HG03060 (cell line): ENCODE results near the gene MEGF11.

Experiments used
- ATAC-seq: cut with Tn5 transposase; IDR thresholded peaks from one replicate; pipeline ENCODE4 v1.9.1; 2021; ENCODE audit warnings: low read depth, moderate number of reproducible peaks; ENCODE audit not compliant: unreplicated experiment

MEGF11 gene

DNA sequence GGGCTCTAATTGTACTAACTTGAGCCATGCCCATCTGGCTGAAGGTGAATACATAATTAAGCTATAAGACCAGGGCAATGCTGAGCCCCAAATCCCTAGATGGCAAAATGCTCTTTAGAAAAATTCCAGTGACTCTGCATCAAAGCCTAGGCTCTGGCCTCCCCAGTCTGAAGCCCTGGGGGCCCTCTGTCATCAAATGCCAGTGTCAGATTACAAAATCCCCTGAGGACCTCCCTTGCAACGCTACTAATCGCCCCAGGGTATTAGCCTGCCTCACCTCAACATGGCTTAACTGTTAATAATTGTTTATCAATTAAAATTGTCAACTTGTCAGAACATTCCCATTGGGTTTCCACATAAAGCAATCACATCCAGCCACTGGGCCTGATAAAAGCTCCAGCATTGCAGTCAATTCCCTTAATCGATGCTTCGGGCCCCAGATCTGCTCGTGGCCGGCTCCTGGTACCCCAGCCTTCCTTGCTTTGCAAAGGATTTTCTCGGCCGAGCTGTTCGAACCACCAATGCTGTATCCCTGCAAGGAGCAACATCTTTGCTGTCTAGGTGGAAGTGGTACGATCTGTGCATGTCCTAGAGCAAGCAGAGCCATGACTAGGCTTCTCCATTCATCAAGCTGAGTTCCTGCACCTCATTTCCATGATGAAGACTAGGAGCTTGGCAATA lies 151.7 kb downstream of the MEGF11 start:
- ATAC-seq, result no peak

DNA sequence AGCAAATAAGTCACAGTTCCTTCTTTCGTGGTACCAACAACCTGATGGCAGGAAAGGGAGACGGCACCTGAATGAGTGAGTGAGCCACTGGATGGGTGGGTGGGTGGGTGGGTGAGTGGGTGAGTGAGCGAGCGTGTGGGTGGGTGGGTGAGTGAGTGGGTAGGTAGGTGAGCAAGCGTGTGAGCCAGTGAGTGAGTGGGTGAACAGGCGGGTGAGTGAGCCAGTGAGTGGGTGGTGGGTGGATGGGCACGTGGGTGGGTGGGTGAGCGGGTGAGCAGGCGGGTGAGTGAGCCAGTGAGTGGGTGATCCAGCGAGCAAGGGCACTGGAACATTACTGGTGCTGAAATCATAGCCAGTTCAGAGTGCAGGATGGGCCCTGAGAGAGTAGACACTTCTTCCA lies 152.8 kb downstream of the MEGF11 start:
- no peak for ATAC-seq

DNA sequence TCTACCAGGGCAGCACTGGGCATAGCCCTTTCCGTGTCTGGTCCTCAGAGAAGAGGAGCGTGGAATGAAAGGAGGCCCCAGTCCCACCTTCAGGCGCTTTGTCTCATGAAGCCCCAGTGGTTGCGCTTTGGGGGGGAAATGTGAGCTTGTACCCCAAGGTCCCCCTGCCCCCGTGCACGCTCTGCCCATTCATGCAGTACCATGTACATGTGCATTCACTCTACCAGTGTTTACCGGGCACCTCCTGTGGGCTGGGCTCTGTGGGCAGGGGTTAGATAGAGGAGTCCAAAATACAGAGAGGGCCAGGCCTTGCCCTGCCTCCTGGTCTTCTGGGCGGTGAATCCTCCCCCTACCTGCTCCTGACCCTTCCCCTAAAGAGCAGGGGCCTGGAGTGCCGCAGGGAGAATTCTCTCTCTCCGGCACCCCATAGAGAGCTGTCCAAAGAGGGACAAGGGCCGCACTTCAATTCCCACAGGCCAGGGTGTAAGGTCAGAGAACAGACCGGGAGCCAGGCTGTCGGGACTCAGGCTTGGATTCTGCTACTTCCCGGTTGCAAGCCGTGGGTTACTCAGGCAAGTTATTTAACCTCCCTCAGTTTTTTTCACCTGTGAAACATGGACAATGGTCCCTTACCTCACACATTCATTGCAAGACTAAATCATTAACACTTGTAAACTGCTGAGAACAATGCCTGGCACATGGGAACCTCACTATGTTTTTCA lies 153.4 kb downstream of the MEGF11 start:
- ATAC-seq, result no peak

DNA sequence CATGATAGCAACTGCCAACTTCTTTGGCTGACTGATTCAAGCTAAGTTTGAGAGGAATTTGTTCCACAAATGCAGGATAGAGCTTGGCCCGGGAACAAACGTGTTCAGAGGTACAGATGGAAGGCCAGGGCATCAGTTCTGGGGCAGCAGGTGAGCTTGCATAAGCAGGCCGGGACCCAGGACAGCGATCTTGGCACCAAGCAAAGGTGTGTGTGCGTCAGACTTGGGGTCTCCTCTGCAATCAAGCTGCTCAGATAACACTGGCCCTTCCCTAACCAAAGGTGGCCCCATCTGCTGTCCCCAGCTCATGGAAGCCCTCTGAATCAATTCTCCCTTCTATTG lies 155.6 kb downstream of the MEGF11 start:
- no peak for ATAC-seq

DNA sequence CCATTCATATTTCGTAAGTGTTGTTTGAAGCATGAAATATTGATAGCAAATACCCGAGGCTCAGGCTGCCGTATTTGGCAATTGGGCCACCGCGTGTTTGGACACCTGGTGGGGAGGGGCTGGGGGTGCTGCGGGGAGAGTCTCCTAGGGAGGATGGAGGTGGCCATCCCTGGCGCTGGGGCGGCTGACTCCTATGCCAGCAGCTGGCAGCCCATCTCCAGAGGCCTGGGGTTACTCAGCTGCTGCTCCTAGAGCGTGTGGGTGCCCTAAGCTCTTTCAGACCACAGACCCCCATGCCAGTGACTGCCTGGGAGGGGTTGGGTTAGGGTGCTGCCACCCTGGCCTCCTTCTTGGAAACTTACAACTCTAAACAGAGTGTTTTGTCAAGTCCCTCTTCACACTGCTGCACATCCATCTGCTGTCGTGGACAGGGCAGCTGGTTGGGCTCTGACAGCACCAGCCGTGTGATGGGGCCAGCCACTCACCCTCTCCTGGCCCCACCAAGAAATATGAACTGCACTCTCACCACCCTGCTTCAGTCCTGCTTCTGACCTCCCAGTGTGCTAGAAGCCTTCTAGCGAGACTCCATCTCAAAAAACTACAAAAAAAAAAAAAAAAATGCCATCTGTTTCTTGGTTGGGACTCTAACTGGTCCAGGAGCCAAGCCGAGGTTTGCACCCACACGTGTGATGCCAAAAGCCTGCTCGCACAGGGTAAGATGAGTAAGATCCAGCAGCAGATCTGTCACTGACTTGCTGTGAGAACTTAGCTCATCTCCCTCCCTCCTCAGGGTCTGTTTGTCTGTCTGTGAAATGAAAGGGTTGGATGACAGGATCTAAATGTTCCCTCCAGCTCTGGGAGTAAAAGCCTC lies 156.2 kb downstream of the MEGF11 start:
- ATAC-seq, result no peak

DNA sequence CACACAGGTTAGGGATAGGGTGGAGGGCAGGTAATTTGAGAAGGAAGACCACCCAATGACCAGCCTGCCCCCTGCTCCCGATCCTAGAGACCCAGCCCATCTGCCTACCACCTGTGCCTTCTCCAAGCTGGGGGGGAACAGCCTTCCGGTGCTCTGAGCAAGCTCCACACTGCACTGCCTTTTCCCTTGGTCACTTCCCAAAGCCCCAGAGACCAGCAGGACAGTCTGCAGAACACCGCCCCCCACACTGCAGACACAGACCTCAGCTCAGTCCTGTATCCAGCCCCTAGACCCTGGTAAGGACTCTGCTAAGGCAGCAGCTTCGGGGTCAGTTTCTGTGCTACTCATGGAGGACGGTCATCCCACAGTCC lies 156.9 kb downstream of the MEGF11 start:
- no peak for ATAC-seq

DNA sequence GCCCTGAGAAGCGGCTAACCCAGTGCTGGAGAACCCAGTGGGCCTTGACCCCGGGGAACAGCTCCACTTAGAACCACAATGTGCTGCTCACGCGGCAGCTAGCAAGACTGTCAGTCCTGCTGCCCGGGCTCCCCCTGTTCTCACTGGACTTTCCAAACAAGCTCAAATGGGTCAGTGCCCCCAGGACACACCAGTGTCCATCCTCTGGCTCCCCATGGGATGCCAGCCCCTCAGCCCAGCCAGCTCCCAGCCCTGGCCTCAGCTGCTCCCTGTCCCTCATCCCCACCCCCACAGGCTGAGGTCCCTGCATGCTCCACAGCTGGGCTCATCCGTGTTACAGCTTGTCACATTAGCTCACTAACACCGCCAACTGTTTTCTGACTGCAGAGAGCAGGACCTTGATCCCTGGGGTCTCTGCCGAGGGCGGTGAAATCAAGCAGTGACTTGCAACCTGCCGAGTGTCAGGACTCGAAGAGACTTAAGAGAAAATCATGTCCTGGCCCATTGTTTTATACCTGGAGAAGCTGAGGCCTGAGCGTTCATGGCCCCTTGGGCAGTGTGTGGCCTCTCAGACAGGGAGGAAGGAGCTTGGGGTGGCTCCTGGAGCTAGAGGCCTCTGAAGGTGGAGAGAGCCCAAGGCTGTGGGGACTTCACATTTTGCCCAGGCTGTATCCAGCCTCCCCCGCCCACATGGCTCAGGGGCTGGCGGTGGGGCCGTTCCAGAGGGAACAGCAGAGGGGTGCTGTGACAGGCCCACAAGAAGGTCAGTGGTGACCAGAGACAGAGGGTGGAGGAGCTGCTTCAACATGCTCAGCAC lies 157.5 kb downstream of the MEGF11 start:
- ATAC-seq, result no peak

DNA sequence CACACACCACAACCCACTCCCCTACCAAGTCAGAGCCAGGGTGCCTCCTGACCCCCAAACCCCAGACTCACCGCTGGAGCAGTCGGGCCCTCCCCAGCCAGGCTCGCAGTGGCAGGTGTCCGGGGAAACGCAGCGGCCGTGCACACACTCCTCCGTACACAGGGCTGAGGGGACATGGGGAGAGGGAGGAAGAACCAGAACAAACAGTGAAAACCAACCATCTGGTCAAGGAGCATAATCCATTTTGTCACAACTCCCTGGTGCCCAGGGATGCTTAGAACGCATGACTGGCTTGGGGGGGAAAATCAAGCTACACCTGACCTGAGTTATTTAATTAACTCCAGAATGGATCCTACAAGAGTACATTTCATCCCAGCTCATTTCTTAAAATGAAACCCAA lies 159.2 kb downstream of the MEGF11 start:
- ATAC-seq, result no peak

DNA sequence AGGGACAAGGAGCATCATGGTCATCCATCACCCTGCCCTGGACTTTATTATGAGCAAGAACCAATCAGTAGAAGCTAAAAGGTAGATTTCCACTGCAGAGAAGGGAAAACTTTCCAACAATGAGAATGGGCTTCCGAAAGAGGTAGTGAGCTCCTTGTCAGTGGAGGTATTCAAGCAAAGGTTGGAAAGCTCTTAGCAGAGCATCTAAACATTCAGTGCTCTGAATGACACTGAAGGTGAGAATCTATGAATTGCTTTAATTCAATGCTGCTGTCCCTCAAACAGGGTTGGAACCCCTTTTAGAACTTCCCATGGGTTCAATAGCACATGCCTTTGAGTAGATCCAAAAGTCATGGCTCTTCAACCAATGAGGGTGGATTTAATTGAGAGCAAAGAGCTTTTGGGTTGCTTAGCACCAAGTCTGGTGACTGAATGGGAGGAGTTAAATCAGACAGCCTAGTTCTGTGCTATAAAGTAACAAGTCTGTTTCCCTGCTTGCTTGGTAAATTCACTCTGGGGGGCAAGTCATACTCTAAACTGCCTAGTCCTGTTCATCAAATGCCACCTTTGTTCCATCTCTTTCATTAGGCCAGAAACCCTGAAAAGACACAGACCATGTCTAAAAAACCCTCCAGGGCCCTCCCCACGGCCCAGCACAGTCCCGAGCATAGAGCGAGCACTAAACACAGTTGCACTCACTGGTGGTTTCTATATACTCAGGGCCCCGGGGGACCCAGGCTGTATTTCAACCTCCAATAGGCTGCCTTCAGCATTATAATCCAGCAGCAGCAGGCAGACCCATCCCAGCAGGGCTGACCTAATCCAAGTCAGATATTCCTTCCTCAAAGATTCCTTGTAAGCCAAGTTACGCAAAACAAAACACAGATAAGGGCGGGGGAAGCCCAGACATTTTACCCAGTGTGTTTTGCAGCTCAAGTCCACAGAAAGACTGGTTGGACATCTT lies 161.2 kb downstream of the MEGF11 start:
- ATAC-seq, result no peak

DNA sequence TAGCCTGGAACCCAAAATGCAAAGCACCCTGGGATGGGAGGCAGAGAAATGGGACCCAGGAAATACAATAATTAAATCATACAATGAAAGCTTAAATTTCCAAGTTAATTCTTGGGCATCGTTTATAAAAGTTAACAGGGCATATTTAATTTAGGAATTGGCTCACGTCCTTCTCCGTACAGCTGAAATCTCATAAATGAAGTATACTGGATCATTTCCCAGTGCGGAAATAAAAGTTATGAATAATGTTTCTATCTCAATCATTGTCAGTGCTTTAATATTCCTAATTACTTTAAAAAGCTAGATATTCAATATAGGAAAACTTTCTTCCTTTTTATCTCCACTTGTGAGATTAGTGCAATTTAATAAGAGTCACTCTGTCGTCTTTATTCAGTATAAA lies 164.0 kb downstream of the MEGF11 start:
- ATAC-seq, result no peak

DNA sequence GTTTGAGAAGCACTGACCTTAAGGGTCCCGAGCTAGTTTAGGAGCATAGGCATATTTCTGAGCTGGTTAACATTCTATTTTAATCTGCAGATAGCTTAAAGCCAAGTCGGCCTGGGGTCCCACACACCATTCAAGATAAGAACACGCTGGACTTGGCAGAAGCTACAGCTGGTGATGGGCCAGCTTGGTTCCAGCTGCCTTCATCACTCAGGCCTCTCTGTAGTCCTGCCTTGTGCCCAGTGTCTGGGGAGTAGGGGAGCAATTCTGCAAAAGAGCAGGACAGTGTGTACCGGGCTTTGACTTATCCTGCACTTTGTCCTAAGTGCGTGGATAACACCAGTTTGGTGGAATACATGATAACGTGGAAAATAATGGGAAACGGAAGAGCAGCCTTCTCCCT lies 164.5 kb downstream of the MEGF11 start:
- ATAC-seq, result no peak

DNA sequence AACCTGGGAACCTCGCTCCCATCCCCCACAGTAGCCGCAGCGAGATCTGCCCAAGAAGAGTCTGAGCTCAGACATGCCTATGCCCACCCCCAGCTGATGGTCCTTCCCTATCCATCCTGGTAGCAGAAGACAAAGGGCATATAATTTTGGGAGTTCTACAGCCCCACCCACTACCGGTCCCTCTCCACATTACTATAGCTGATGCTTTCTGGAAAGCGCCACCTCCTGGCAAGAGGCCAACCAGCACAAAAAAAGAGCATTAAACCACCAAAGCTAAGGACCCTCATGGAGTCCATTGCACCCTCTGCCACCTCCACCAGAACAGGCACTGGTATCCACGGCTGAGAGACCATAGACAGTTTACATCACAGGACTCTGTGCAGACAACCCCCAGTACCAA lies 168.4 kb downstream of the MEGF11 start:
- ATAC-seq, result no peak

DNA sequence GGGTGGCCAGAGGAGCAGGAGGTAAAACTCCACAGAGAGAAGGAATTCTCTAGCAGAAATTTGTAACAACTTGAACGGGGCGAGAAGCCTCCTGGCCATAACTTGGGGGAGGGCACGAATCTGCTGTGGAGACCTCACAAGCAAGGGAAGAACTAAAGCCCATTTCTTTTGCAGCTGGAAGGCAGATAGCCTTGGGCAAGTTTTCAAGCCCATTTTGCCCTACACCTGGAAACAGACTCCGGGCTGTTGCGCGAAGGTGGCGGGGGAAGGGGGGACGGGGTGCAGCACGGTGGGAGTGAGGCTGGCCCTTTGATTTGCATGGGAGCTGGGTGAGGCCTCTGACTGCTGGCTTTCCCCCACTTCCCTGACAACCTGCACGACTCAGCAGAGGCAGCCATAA lies 168.8 kb downstream of the MEGF11 start:
- no peak for ATAC-seq

DNA sequence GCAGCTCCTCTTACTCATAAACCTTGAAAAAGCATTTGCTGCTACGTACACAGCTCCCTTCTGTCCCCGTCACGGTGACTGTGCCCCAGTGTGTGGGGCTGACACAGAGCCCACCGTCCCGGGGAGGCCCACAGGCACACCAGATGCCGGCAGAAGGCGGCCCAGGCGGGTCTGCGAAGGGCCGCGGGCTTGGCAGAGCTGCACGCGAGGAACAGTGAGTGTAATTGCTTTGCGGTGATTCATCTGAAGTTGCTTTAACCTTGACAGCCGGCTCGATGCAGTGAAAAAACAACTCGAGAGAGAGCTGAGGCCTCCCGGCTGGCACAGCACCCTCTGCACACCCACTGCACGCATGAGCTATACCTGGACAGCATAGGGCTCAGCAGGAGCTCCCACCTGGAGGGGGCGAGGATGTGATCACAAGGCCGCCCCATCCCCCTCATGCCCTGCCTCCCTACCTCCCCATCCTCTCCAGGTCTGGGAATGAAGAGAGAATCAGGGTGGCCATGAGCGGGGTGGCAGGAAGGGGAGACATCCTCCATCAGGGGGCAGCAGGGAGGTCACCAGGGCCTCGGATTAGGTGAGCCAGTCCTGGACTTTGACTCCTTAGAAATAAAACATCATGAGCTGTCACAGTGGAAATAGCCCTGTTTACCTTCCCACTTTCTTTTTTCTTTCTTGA lies 172.7 kb downstream of the MEGF11 start:
- no peak for ATAC-seq

DNA sequence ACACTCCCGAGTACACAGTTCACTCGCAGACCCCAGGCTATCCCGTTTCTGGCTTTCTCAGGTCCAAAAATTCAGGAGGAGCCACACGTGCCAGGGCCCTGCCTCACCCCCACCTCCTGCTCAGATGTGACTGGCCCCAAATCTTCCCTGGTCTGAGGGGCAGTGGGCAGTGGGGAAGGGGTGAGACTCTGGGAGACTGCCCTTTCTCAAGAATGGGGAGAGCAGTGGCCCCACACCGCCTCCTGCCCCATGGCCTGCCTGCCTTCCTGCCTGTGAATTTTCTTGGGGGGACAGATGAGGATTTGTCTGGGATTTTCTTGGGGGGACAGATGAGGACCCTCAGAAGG lies 174.6 kb downstream of the MEGF11 start:
- ATAC-seq, result no peak

DNA sequence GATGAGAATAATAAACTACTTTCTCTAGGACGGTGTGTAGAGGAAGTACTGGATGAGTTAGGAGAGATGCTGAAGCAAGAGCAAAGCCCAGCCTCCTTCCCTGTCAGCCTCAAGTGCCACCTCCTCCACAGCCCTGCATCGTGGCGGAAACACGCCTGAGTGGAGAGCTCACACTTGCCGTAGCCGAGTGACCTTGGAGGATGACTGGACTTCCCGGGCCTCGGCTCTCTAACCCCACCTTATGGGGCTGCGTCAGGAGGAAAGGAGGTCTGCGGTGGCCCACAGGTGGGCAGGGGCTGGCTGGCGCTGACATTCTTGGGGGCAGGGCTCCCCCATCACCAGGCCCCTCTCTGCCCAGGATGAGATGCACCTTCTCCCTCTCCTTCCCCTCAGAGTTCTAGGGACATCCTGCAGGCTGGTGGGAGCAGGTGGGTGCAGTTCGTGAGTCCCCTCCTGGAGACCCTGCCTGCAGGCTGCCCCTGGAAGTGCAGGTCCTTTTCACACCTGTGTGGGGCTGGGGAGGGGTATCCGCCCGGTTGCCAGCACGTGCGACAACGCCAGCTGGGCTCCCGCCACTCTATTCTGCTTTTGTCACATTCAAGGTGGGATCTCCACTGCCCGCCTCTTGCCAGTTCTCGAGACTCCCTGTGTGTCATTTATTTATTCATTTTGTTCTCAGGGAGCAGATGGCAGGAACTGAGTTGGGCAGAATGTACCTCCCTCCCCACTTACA lies 175.2 kb downstream of the MEGF11 start:
- no peak for ATAC-seq

DNA sequence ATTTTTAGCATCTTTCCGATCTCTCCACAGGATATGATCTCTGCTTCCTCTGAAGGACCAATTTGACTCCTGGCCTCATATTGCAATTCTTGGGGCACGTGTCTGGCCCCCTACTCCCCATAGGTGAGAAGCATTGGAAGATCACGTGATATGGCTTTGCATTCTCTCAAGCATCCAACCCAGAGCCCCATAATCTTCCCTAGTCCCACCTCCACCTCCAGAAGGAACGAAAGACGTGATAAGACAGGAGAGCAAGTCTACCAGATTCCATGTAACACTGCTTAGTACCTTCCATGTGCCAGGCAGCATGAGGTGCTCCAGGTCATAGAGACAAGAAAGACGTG lies 176.3 kb downstream of the MEGF11 start:
- ATAC-seq, result no peak

DNA sequence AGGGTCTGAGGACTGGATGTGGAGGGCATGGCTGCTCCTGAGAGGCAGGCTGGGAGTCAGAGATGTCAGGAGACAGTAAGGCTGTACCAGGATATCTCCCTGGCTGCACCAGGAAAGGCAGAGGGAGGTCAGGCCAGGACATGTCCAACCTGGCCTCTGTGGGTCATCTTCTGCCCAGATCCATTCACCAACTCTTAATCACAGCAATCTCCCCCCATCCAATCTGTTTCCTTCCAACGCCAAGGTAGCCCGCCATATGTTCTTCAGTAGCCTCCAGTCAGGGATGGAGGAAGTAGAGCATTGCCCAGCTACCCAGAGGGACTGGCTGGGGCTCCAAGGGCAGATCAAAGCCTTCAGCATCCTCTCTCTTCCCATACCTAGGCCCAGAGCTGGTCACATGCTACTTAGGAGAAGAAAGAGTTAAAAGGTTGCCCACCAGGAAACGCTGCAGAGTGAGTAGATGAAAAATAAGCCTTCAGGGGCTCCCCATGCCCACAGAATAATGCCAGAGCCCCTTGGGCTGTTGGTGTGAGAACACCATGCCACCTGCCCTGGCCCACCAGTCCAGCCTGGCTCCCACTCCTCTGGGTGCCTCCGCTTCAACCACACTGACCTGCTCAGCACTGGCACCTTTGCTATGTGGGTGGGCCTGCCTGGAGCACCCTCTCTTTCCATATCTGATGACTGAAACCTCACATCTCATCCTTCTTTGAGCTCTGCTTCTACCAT lies 176.8 kb downstream of the MEGF11 start:
- ATAC-seq, result no peak
